Body of pancreas (tissue), 4 donors: Measurements from ENCODE around the gene CLP1. TPM values are rescaled to one million over a fixed set of nuclear protein-coding genes. Genes with fewer than 3 reads are reported as not detected.

Experiments used
- ATAC-seq: fragments of 150-250 bp; one replicate; pipeline ENCODE4 v1.9.1; 2016
- DNase-seq, 4 donors: peaks; one replicate each; pipeline ENCODE4 v3.0.0-alpha.2; 2019
- H3K27ac ChIP-seq, 4 donors: fragments of 200-600 bp; sonication (generic); 1 replicate in 3 of 4; 2 replicates in 1 of 4; pipeline versions ENCODE4 v1.5.1 to v1.6.1; 2016 to 2019; ENCODE audit warnings: mild to moderate bottlenecking in 1 of 4, mixed read lengths in 1 of 4, moderate library complexity in 1 of 4
- H3K27me3 ChIP-seq, 2 donors: fragments of 200-600 bp; sonication (generic); one replicate each; pipeline ENCODE4 v1.6.0; 2016; ENCODE audit warnings: mild to moderate bottlenecking in 1 of 2
- H3K36me3 ChIP-seq, 2 donors: fragments of 200-600 bp; sonication (generic); replicated peaks in 1 of 2; 2 replicates each; pipeline ENCODE4 v1.5.1; 2016; ENCODE audit warnings: low read depth in 2 of 2; ENCODE audit not compliant: insufficient read depth in 1 of 2
- H3K4me1 ChIP-seq: fragments of 200-600 bp; sonication (generic); one replicate; pipeline ENCODE4 v1.6.0; 2016
- H3K4me3 ChIP-seq, 2 donors: fragments of 200-600 bp; sonication (generic); 1 replicate in 1 of 2; 2 replicates in 1 of 2; pipeline ENCODE4 v1.5.1; 2016 to 2019
- H3K9me3 ChIP-seq, 3 donors: fragments of 200-600 bp; sonication (generic); 1 replicate in 2 of 3; 2 replicates in 1 of 3; pipeline ENCODE4 v1.5.1; 2016
- CTCF ChIP-seq, 7 experiments: fragments of 450-650 bp in 4 of 7; fragments of 200-600 bp in 3 of 7; sonication (generic) in 3 of 7; IDR thresholded peaks; one replicate each; pipeline ENCODE4 v1.5.1; 2016 to 2019; ENCODE audit warnings: antibody characterized with exemption in 7 of 7
- POLR2A ChIP-seq, 3 donors: fragments of 450-650 bp; IDR thresholded peaks; one replicate each; pipeline ENCODE4 v1.6.1; 2016; ENCODE audit warnings: antibody characterized with exemption in 3 of 3, mild to moderate bottlenecking in 2 of 3
- WGBS, 2 donors: methylation state at CpG; one replicate each; pipeline ENCODE4 v1.1.5; 2017; 5-methylcytosine and 5-hydroxymethylcytosine counted together
- intact Hi-C: fragments of 100-400 bp; cut with DNase I; formaldehyde crosslinking; loops from one replicate; pipeline ENCODE4 v1.15.1; 2023
- total RNA-seq, 2 donors: library from RNA; depleted of rRNA; stranded (reverse); fragments of >200 nt; gene quantifications; one replicate each; pipeline ENCODE4 v1.1.0, GENCODE V29; 2016

Gene CLP1
- total RNA-seq, 2 donors from 2014 or later: 3.3 to 7.3 TPM

DNA sequence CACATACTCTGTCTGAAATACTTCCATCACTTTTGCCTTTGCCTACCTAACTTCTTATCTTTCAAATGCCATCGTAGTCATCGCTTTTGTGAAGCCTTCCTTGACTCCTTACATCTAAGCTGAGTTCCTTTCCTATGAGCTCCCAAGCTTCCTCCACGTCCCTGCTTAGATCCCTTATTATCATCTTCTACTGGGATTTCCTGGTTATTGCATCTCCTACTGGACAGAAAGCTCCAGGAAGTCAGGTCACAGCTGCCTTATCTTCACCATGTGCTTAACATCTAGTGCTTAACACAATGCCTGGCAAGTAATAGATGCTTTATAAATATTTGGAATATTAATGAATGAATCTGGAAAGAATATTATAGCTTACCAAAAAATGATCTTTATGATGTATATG, 13.8 kb upstream of the CLP1 start:
- DNase-seq (no peak), ATAC-seq (no peak)
- no peak for TF ChIP-seq POLR2A (IDR thresholded peaks at IDR 0.05)
- no peak for TF ChIP-seq CTCF (IDR thresholded peaks at IDR 0.05)
- H3K4me1 ChIP-seq: peaks cover 26% of the 10 kb centered on the region
- H3K36me3 ChIP-seq: no peaks in the 10 kb centered on the region
- WGBS, 2 donors: 63 to 72% methylated on average over 3 of the region's 3 CpGs
- intact Hi-C loops: loop anchor here (10.0 kb wide), 2 partner anchors 179 to 289 kb away; partner anchors contain the start of gene RTN4RL2
- peaks cover 2 to 20% of the 10 kb centered on the region in 2 donors for H3K27me3 ChIP-seq
- H3K9me3 ChIP-seq: no peaks in the 10 kb centered on the region
- no peak overlapping the region for H3K27ac ChIP-seq
- no peak overlapping the region for H3K4me3 ChIP-seq

GRCh38 chr11:57644748-57645688, 12.5 kb upstream of the CLP1 start:
- Histone ChIP-seq H3K4me3 (no peak overlapping the region), H3K9me3 (no peaks in the 10 kb centered on the region), H3K4me1 (peaks cover 26% of the 10 kb centered on the region), H3K27ac (no peak overlapping the region), H3K27me3 (peaks cover 2 to 26% of the 10 kb centered on the region in 2 donors), H3K36me3 (no peaks in the 10 kb centered on the region)
- DNase-seq (peak; percentile 84 to 87 (median 86)), ATAC-seq (peak; percentile 81)
- intact Hi-C loops: loop anchor here (10.0 kb wide), 2 partner anchors 180 to 290 kb away; partner anchors contain the start of gene RTN4RL2
- TF ChIP-seq POLR2A (IDR thresholded peaks at IDR 0.05) (peak in 1 of 3 donors; percentile 2), CTCF (IDR thresholded peaks at IDR 0.05) (peak; percentile 70 to 97 (median 80))
- WGBS, 2 donors: 8 to 11% methylated on average over 17 of the region's 17 CpGs

DNA sequence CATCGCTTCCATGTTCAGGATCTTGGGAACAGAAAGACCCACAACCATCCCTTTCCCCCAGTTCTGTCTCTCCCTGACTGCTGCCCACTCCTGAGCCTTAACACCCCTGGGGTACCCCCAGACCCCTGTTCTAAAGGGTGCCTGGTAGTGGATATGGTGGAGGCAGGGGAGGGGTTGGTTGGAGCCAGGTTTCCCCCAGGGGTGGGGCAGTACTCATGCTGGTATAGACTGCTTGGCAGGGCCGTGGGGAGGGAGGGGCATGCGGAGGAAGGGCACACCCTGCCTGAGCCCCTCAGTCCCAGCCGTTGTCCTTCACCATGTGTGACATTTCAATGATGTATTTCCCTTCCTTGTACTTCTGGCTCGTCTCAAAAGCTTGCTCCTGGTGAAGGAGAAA, 11.9 kb upstream of the CLP1 start:
- no peak for DNase-seq
- Histone ChIP-seq H3K36me3 (no peaks in the 10 kb centered on the region), H3K4me3 (no peak overlapping the region), H3K27me3 (peaks cover 2 to 26% of the 10 kb centered on the region in 2 donors), H3K4me1 (peaks cover 26% of the 10 kb centered on the region), H3K27ac (no peak overlapping the region), H3K9me3 (no peaks in the 10 kb centered on the region)
- ATAC-seq: no peak
- TF ChIP-seq POLR2A (IDR thresholded peaks at IDR 0.05): no peak
- no peak for TF ChIP-seq CTCF (IDR thresholded peaks at IDR 0.05)
- intact Hi-C loops: loop anchor here (10.0 kb wide), 2 partner anchors 181 to 291 kb away; partner anchors contain the start of gene RTN4RL2
- 24 to 40% methylated on average over 4 to 5 of the region's 5 CpGs for WGBS, 2 donors

DNA sequence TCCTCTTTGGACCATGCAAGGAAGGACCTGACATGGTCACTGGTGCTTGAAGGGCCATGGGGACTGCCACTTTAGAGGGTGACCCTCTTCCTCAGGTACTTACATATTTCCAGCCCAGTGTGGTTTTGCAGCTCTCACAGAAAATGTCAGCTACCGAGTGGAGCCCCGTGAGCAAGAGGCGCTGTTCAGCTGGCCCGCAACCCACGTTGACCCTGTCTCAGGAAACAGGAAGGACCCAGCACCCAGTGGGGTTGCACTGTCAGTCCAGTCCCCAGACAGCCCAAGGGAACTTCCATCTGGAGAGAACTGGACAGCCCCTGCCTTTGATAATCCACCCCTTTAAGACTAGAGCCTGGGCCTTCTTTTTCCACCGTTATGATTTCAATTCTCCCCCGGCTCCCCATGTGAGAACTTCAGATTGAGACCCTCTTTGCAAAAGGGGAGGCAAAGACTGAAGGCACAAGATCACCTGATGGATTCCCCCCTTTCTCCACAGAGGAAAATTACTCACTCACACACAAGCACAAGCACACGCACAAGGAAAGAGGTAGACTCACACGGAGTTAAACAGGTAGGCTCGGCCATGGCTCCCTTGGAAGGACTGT, 11.3 kb upstream of the CLP1 start:
- ATAC-seq (no peak), DNase-seq (no peak)
- no peak overlapping the region for H3K27ac ChIP-seq
- H3K4me1 ChIP-seq: peaks cover 26% of the 10 kb centered on the region
- H3K36me3 ChIP-seq: no peaks in the 10 kb centered on the region
- no peak for TF ChIP-seq POLR2A (IDR thresholded peaks at IDR 0.05)
- no peak for TF ChIP-seq CTCF (IDR thresholded peaks at IDR 0.05)
- intact Hi-C loops: loop anchor here (10.0 kb wide), 2 partner anchors 181 to 291 kb away; partner anchors contain the start of gene RTN4RL2
- peaks cover 2 to 26% of the 10 kb centered on the region in 2 donors for H3K27me3 ChIP-seq
- 38 to 53% methylated on average over 10 of the region's 10 CpGs for WGBS, 2 donors
- no peaks in the 10 kb centered on the region for H3K9me3 ChIP-seq
- H3K4me3 ChIP-seq: no peak overlapping the region
